Stimulated activated CD4-positive, alpha-beta T cell treated with anti-CD3 and anti-CD28 coated beads, Interleukin-1b, Interleukin-23, amount 100 ng/mL, for 4 hours (primary cell): ENCODE measurements around the gene HSPA4L.

ENCODE experiments used
- DNase-seq, 2 donors: peaks; one replicate each; pipeline ENCODE4 v3.0.0-alpha.2; 2020; ENCODE audit warnings: low read depth in 2 of 2

Gene HSPA4L

GRCh38 chr4:127782275-127783025 lies at the start of gene HSPA4L:
HSPA4L (plus strand) TSS chr4:127782322; CDS start chr4:127782551, 229 bp downstream.
- peak in 1 of 2 donors; percentile 17 for DNase-seq

DNA sequence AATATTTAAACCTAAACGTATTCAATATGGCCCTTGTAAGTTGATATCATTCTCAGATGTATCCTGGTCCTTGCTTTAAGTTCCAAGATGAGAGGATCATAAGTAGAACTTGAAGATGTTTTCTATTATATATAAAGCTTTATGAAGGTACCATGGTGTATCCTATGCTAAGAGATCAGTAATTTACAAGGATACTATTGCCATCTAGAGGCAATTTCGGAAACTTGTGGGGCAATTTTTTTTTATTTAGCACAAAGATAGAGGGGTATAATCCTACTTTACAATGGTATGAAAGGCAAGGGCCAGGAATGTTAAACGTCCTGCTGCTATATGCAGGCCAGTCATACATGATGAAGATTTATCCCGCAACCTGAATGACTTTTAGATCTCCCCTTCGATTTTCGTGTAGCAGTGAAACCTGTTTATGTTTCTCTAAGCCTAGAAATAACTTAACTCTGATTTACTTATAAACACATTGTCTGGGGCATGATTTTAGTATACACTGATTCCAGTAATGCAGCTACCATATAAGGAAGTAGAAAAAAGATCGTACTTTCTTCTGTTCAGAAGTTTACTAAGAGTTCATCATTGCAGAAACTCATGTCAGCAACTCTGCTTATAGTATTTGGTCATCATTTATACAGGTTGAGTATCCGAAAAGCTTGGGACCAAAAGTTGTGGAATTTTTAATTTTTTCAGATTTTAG lies 49.3 kb upstream of the HSPA4L start:
- no peak for DNase-seq

GRCh38 chr4:127734976-127735375 lies 47.1 kb upstream of the HSPA4L start:
- DNase-seq = no peak

GRCh38 chr4:127737295-127737694 lies 44.8 kb upstream of the HSPA4L start:
- no peak for DNase-seq

- DNase-seq = no peak
These were observed 40.9 kb upstream of the HSPA4L start for GRCh38 chr4:127741247-127741646.

- DNase-seq = no peak
These were observed 34.2 kb upstream of the HSPA4L start for GRCh38 chr4:127747883-127748282.

DNA sequence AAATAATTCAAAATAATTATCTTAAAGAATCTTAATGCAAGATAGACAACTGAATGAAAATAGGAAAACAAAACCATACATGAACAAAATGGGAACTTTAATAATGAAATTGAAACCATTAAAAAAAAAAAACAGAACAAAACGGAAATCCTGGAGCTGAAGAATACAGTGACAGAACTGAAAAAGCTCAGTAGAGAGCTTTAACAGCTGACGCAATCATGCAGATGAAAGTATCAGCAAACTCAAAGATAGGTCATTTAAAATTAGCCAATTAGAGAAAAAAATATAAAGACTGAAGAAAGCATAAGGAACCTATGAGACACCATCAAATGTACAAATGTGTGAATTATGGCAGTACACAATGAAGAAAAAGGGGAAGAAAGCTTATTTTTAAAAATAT lies 33.2 kb upstream of the HSPA4L start:
- DNase-seq = no peak

DNA sequence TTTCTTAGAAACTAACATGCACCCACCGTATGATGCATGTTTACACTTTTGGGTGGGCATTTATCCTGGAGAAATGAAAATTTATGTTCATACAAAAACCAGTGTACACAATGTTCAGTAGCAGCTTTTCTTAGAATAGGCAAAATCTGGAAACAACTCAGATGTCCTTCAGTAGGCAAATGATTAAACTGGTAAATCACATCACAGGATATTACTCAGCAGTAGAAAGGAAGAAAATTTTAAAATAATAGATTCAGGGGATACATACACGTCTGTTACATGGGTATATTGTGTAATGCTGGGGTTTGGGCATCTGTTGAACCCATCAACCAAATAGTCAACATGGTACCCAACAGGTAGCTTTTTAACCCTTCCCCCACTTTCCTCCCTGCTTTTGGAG lies 25.2 kb upstream of the HSPA4L start:
- DNase-seq = no peak

- DNase-seq = no peak
These were observed 22.8 kb upstream of the HSPA4L start for GRCh38 chr4:127759228-127759820.

- no peak for DNase-seq
These were observed 22.2 kb upstream of the HSPA4L start for GRCh38 chr4:127759893-127760292.

DNA sequence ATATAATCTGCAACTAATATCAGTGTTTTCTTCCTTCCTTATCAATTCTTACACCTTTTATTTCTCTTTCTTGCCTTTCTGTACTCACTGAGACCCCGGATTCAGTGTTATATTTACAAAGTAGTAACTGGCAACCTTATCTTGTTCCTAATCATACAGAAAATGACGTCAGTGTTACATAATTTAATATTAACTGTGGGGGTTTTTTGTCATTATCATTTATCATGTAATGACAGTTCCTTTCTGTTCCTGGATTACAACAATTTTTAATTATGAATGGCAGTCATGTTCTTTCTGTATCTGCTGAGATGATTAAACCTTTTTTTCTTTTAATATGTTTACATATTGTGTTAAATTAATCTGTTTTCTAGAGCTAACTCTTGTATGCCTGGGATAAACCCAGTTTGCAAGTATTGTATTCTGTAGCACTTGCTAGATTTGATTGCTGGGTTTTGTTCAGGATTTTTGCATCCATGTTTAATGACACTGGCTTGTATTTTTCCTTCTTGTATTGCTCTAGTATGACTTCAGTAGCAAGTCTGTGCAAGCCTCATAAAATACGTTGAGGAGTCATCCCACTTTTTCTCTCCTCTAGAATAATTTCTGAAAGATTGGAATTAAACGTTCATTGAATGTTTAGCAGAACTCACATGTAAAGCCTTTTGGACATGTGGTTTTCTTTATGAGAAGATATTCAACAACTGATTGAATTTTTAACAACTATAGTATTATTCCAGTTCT lies 10.4 kb upstream of the HSPA4L start:
- no peak for DNase-seq

GRCh38 chr4:127772769-127773671 lies 9.1 kb upstream of the HSPA4L start:
- DNase-seq = no peak

GRCh38 chr4:127775843-127776242 lies 6.3 kb upstream of the HSPA4L start:
- no peak for DNase-seq

DNA sequence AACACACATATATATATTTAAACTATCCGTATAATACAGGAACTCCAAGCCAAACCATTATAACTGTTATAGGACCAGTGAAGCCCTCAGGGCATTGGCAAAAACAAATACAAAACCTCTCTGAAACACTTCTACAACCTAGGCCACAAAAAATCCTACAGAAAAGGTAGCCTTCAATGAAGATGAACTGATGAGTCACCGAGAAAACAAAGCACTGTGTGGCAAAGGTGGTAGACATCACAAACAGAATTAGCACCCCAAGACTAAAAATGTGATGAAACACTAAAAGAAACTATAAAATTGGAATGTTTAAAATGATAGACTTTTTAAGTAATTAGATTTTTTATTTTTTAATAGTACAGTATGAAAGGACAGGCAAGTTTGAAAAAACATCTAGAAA lies 5.5 kb upstream of the HSPA4L start:
- DNase-seq = no peak

DNA sequence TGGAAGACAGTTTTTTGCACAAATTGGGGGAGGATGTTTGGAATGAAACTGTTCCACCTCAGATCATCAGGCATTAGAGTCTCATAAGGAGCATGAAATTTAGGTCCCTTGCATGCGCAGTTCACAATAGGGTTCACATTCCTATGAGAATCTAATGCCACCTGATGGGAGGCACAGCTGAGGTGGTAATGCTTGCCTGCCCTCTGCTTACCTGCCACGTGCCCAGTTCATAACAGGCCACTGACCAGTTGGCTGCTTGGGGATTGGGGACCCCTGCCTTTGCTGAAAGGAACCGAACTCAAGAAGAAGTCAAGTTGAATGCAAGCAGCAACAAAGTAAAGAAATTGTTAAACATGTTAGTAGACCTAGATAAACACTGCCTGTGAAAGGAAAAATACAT lies 4.6 kb upstream of the HSPA4L start:
- DNase-seq = no peak

GRCh38 chr4:127778102-127778501 lies 4.0 kb upstream of the HSPA4L start:
- DNase-seq = no peak

- no peak for DNase-seq
These were observed 1.5 kb upstream of the HSPA4L start for GRCh38 chr4:127780598-127780997.

- DNase-seq = no peak
These were observed 660 bp upstream of the HSPA4L start for GRCh38 chr4:127781300-127782024.

DNA sequence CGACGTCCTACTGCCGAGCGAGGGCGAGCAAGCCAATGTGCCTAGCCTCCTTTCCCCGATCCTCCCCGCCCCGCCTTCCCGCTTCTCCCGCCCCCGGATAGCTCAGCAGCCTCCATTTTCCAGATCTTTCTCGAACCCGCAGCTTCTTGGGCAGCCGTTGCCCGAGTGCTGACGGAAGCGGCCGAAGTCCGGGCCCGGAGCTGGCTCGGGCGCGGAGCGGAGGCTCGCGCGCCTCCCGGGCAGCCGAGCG lies 172 bp upstream of the HSPA4L start:
- DNase-seq = peak in 1 of 2 donors; percentile 53

GRCh38 chr4:127783026-127783769 lies 1.1 kb downstream of the HSPA4L start:
- DNase-seq = no peak
